Fibroblast of lung (primary cell): ENCODE data around the gene ERFL.

Source experiments
- CTCF ChIP-seq, 2 donors: IDR thresholded peaks in 1 of 2; conservative IDR thresholded peaks in 1 of 2; 1 replicate in 1 of 2; 2 replicates in 1 of 2; pipeline ENCODE4 v1.5.1; 2011 to 2012; ENCODE audit warnings: low read length in 2 of 2, control low read depth in 1 of 2, inconsistent platforms in 1 of 2, low read depth in 1 of 2, mild to moderate bottlenecking in 1 of 2
- EZH2 ChIP-seq: IDR thresholded peaks from 2 replicates; pipeline ENCODE4 v1.5.1; 2012; ENCODE audit warnings: low read length, control low read depth, mild to moderate bottlenecking; ENCODE audit errors: missing control alignments

GRCh38 chr19:41910992-41911888 lies 17.0 kb downstream of the ERFL start:
- TF ChIP-seq CTCF (conservative IDR thresholded peaks at IDR 0.05 in 1 of 2, IDR thresholded peaks at IDR 0.05 in 1 of 2; ENCODE audit: low read depth in 1 of 2, low read length in 2 of 2) (no peak), EZH2 (no peak)
